Esophagus muscularis mucosa (tissue), 2 donors: ENCODE data around the gene SMAD5.

Experiments used
- POLR2A ChIP-seq: fragments of 450-650 bp; IDR thresholded peaks from one replicate; pipeline ENCODE4 v1.6.1; 2017; ENCODE audit warnings: antibody characterized with exemption, moderate library complexity, mild to moderate bottlenecking, low read depth
- POLR2AphosphoS5 ChIP-seq, 2 donors: sonication (generic); formaldehyde crosslinking; IDR thresholded peaks; one replicate each; pipeline ENCODE4 v1.6.1; 2017; ENCODE audit warnings: antibody characterized with exemption in 2 of 2

- TF ChIP-seq POLR2A, result no peak
- TF ChIP-seq POLR2AphosphoS5 (IDR thresholded peaks at IDR 0.05), result no peak
Observed at GRCh38 chr5:136089791-136090190, 42.9 kb upstream of the SMAD5 start.
